Upper lobe of left lung (tissue), 4 donors: ENCODE measurements around the gene KCNIP4.

Experiments
- EP300 ChIP-seq, 4 donors: sonication (generic); formaldehyde crosslinking; IDR thresholded peaks; one replicate each; pipeline ENCODE4 v1.5.1; 2017; ENCODE audit warnings: antibody characterized with exemption in 4 of 4, control low read depth in 2 of 4
- POLR2A ChIP-seq, 4 donors: fragments of 450-650 bp; IDR thresholded peaks; one replicate each; pipeline ENCODE4 v1.5.1; 2016 to 2017; ENCODE audit warnings: antibody characterized with exemption in 4 of 4, mild to moderate bottlenecking in 2 of 4
- POLR2AphosphoS5 ChIP-seq, 2 donors: sonication (generic); formaldehyde crosslinking; IDR thresholded peaks; one replicate each; pipeline ENCODE4 v1.5.1; 2017; ENCODE audit warnings: antibody characterized with exemption in 2 of 2
- TF ChIP-seq, protein P1 (sequence below), 6 experiments: fragments of 450-650 bp in 4 of 6; fragments of 200-600 bp in 2 of 6; sonication (generic) in 2 of 6; IDR thresholded peaks; one replicate each; pipeline ENCODE4 v1.5.1; 2016 to 2019; ENCODE audit warnings: antibody characterized with exemption in 6 of 6

DNA sequence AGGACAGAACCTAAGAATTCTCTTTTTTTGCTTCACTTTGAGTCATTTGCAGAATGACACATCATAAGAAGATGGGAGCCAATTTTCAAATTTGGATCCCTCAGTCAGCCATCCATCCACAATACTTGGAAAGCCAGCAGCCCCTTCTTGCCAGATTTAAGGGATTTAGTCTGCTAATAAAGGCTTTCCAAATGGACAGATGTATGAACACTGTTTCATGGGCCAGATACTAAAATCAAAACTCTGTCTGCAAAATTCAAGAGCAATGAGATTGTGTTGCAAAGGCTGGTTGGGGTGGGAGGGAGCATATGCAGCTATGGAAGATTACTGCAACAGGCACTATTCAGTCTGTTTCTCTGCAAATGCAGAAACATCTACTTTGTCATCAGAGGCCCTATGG lies 37.7 kb upstream of the KCNIP4 start:
- TF ChIP-seq, protein P1, sequence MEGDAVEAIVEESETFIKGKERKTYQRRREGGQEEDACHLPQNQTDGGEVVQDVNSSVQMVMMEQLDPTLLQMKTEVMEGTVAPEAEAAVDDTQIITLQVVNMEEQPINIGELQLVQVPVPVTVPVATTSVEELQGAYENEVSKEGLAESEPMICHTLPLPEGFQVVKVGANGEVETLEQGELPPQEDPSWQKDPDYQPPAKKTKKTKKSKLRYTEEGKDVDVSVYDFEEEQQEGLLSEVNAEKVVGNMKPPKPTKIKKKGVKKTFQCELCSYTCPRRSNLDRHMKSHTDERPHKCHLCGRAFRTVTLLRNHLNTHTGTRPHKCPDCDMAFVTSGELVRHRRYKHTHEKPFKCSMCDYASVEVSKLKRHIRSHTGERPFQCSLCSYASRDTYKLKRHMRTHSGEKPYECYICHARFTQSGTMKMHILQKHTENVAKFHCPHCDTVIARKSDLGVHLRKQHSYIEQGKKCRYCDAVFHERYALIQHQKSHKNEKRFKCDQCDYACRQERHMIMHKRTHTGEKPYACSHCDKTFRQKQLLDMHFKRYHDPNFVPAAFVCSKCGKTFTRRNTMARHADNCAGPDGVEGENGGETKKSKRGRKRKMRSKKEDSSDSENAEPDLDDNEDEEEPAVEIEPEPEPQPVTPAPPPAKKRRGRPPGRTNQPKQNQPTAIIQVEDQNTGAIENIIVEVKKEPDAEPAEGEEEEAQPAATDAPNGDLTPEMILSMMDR (IDR thresholded peaks at IDR 0.05): no peak
- TF ChIP-seq POLR2A (IDR thresholded peaks at IDR 0.05): no peak
- TF ChIP-seq POLR2AphosphoS5 (IDR thresholded peaks at IDR 0.05): no peak
- no peak for TF ChIP-seq EP300 (IDR thresholded peaks at IDR 0.05)
